Prostate gland (tissue), 2 donors: Measurements from ENCODE around the gene NCF1. TPM values are rescaled to one million over a fixed set of nuclear protein-coding genes. Genes with fewer than 3 reads are reported as not detected.
"Not testable (repeated sequence)": the region's sequence is repeated elsewhere in the genome, so short reads cannot be mapped to it uniquely, and the experiment has no call there.

ENCODE experiments used
- DNase-seq: peaks from one replicate; pipeline ENCODE4 v3.0.0-alpha.2; 2019; ENCODE audit warnings: low spot score
- H3K27ac ChIP-seq, 2 donors: fragments of 200-600 bp; sonication (generic); 2 replicates each; pipeline ENCODE4 v1.5.1; 2017 to 2019
- H3K27me3 ChIP-seq: fragments of 200-600 bp; sonication (generic); replicated peaks from 2 replicates; pipeline ENCODE4 v1.5.1; 2019; ENCODE audit not compliant: insufficient read depth
- H3K36me3 ChIP-seq, 2 donors: fragments of 200-600 bp; sonication (generic); 1 replicate in 1 of 2; 2 replicates in 1 of 2; pipeline versions ENCODE4 v1.5.1 to v1.8.1; 2017 to 2019
- H3K4me1 ChIP-seq: fragments of 200-600 bp; sonication (generic); replicated peaks from 2 replicates; pipeline ENCODE4 v1.5.1; 2019
- H3K4me3 ChIP-seq, 2 donors: fragments of 200-600 bp; sonication (generic); 2 replicates each; pipeline ENCODE4 v1.5.1; 2017 to 2019
- H3K9me3 ChIP-seq: fragments of 200-600 bp; sonication (generic); 2 replicates; pipeline ENCODE4 v1.5.1; 2017
- WGBS: methylation state at CpG from one replicate; pipeline ENCODE4 v1.1.5; 2018; 5-methylcytosine and 5-hydroxymethylcytosine counted together
- intact Hi-C: fragments of 100-400 bp; cut with DNase I; formaldehyde crosslinking; loops from one replicate; pipeline ENCODE4 v1.14.2; 2022
- total RNA-seq, 2 donors: library from RNA; depleted of rRNA; stranded (reverse); fragments of >200 nt; gene quantifications; one replicate each; pipeline ENCODE4 v1.1.0, GENCODE V29; 2016

Gene NCF1
- total RNA-seq, 2 donors from 2014 or later: 1.6 to 2.0 TPM

DNA sequence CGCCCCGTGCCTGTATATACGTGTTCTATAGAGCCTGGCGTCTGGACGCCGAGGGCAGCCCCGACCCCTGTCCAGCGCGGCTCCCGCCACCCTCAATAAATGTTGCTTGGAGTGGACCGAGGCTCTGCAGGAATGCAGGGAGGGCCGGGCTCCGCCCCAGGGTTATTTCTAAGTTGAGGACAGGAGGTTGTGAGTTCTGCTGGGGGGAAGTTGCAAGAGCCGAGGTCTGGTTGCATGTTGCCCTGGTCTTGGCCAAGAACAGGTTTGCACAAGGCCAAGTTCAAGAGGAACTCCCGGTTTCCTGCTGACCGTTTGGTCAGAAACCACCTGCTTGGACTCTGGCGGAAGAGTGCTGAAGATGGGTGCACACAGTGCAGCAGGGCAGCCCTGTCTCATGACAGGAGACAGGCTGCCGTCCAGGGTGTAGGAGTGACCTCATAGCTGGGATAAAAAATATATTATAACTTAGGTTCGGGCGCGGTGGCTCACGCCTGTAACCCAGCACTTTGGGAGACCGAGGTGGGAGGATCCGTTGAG lies 15.5 kb downstream of the NCF1 start:
- H3K27me3 ChIP-seq, H3K36me3 ChIP-seq, H3K4me3 ChIP-seq, H3K27ac ChIP-seq, H3K9me3 ChIP-seq, intact Hi-C loops, DNase-seq, H3K4me1 ChIP-seq: not testable (repeated sequence)
- WGBS: no CpG with 5 or more reads among the region's 24 CpGs

DNA sequence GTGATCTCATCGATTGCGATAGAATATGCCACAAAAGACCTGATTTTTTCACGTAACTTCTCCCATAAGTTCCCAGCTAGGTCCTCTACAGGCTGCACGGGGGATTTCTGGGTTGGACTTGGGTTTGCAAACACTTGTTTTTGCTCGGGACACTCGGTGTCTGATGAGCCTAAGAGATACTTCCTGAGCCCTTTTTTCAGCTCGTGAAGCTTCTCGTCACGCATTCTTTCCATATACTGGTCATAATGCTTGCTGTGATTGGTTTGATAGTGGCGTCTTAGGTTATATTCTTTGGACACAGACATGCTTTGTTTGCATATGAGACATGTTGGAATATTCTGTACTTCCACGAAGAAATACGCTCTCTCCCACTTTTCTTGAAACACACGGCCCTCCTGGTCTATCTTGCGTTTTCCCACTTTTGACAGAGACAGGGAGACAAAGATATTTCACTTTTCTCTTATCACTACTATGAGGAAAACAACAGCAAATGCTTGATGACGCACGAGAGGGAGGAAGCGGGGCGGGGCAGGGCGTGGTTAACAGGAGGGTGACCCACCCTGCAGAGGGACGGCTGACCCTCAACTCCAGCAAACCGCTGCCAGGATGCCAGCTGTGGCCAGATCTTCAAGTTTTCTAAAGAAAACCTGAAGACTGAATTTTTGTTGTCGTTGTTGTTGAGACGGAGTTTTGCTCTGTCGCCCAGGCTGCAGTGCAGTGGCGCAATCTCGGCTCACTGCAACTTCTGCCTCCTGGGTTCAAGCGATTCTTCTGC lies 24.2 kb downstream of the NCF1 start:
- intact Hi-C loops, H3K27ac ChIP-seq, H3K4me1 ChIP-seq, H3K36me3 ChIP-seq, DNase-seq, H3K9me3 ChIP-seq, H3K27me3 ChIP-seq, H3K4me3 ChIP-seq: not testable (repeated sequence)
- 91% methylated on average over 5 of the region's 27 CpGs for WGBS

- H3K4me3 ChIP-seq, intact Hi-C loops, H3K27ac ChIP-seq, H3K9me3 ChIP-seq, H3K36me3 ChIP-seq, H3K27me3 ChIP-seq, H3K4me1 ChIP-seq, DNase-seq: not testable (repeated sequence)
- 53% methylated on average over 1 of the region's 4 CpGs for whole genome bisulfite sequencing
These were observed 24.8 kb downstream of the NCF1 start for GRCh38 chr7:74798644-74799043.

DNA sequence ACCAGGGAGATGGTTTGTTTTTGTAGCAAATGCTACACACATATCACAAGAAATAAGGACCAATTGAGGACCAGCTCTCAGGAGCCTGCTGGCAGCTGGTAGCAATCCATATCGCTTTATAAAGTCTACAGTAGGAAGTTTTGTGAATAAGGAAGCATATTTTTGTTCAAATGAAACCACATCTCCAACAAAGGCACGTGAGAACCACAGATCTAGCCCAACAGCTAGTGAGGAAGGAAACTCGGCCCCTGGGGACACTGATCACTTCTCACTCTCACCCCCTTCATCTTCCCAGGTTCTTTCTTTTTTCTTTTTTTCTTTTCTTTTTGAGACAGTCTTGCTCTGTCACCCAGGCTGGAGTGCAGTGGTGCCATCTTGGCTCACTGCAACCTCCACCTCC lies 42.1 kb downstream of the NCF1 start:
- H3K27ac ChIP-seq, H3K4me1 ChIP-seq, H3K27me3 ChIP-seq, H3K9me3 ChIP-seq, DNase-seq, intact Hi-C loops, H3K36me3 ChIP-seq, H3K4me3 ChIP-seq: not testable (repeated sequence)
- no CpG with 5 or more reads among the region's 3 CpGs for WGBS

DNA sequence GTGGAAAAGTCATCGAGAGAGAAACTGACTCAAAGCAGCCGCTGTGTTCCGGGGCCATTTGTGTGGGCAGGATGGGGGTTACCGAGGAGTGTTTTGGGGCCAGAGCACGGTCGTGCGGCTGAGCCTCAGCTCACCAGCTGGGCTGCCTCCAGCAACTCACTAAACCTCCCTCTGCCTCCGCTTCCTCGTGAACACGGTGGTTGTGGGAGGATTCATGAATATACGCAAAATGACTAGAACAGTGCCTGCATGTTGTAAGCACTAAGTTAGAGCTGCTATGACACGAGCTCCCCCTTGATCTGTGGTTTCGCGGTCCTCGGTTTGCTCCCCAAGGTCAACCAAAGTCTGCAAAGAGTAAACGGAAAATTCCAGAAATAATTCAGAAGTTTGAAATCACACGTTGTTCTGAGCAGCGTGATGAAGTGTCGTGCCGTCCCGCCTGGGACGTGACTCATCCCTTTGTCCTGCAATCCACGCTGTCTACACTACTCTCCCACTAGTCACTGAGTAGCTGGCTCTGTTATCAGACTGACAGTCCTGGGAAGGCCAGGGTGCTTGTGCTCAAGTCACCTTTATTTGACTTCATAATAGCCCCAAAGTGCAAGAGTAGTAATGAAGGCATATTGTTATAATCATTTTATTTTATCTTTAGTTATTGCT lies 46.5 kb downstream of the NCF1 start:
- H3K36me3 ChIP-seq, H3K4me3 ChIP-seq, intact Hi-C loops, H3K9me3 ChIP-seq, H3K4me1 ChIP-seq, DNase-seq, H3K27me3 ChIP-seq, H3K27ac ChIP-seq: not testable (repeated sequence)
- WGBS: no CpG with 5 or more reads among the region's 23 CpGs

DNA sequence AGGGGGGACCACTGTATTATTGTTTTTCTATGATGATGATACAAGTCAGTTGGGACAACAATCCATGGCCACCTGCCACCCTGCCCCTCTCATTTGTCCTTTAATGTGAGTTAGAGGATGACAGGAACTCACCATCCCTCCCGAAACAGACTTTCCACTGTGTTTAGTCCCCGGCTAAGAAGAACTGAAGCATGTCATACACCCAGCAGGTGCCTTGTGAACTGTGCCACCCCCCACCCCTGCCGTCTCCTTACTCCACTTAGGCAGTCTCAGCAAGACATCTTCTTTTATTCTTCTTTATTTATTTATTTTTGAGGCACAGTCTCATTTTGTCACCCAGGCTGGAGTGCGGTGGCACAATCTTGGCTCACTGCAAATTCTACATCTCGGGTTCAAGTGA lies 47.4 kb downstream of the NCF1 start:
- H3K4me3 ChIP-seq, H3K27ac ChIP-seq, H3K4me1 ChIP-seq, H3K36me3 ChIP-seq, H3K27me3 ChIP-seq, intact Hi-C loops, DNase-seq, H3K9me3 ChIP-seq: not testable (repeated sequence)
- WGBS: no CpG with 5 or more reads among the region's 5 CpGs

DNA sequence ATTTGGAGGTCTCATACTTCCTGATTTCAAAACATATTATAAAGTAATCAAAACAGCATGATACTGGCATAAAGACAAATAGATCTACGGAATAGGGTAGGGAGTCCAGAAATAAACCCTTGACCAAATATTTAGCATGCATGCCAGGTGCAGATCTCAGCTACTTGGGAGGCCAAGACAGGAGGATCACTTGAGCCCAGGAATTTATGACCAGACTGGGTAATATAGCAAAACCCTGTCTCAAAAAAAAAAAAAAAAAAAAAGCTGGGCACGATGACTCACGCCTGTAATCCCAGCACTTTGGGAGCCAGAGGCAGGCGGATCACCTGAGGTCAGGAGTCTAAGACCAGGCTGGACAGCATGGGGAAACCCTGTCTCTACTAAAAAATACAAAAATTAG lies 56.1 kb downstream of the NCF1 start:
- WGBS: 28% methylated on average over 1 of the region's 4 CpGs
- H3K9me3 ChIP-seq, H3K27me3 ChIP-seq, H3K36me3 ChIP-seq, intact Hi-C loops, H3K4me1 ChIP-seq, H3K4me3 ChIP-seq, H3K27ac ChIP-seq, DNase-seq: not testable (repeated sequence)

DNA sequence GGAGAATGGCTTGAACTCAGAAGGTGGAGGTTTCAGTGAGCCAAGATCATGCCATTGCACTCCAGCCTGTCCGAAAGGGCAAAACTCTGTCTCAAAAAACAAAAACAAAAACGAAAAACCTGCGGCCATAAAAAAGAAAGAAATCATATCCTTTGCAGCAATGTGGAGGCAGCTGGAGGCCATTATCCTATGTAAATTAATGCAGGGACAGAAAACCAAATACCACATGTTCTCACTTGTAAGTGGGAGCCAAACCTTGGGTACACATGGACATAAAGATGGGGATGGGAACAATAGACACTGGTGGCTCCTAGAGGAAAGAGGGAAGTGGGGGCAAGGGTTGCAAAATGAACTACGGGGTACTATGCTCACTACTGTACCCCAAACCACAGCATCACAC lies 56.6 kb downstream of the NCF1 start:
- H3K36me3 ChIP-seq, H3K27me3 ChIP-seq, DNase-seq, H3K27ac ChIP-seq, intact Hi-C loops, H3K9me3 ChIP-seq, H3K4me3 ChIP-seq, H3K4me1 ChIP-seq: not testable (repeated sequence)
- WGBS: 63% methylated on average over 3 of the region's 4 CpGs

Other genes starting within 250 kb of the NCF1 start
- gene GTF2I, start 116.3 kb upstream of the NCF1 start, total RNA-seq: 100 to 1,000 TPM; 149 to 212 TPM
- gene GTF2IRD2, start 77.6 kb downstream of the NCF1 start, total RNA-seq: 10 to 100 TPM; 23.4 to 36.0 TPM
- gene CASTOR2, start 190.7 kb downstream of the NCF1 start, total RNA-seq: 10 to 100 TPM; 19.9 to 45.9 TPM